NCI-H187 (cell line): ENCODE results near the gene MST1.

ENCODE experiments used
- DNase-seq, 2 experiments: peaks; one replicate each; lab custom pipeline; 2025; lab: John Stamatoyannopoulos, UW

Gene MST1

GRCh38 chr3:49656541-49657112 is 32.6 kb downstream of the MST1 start:
- no peak for DNase-seq

DNA sequence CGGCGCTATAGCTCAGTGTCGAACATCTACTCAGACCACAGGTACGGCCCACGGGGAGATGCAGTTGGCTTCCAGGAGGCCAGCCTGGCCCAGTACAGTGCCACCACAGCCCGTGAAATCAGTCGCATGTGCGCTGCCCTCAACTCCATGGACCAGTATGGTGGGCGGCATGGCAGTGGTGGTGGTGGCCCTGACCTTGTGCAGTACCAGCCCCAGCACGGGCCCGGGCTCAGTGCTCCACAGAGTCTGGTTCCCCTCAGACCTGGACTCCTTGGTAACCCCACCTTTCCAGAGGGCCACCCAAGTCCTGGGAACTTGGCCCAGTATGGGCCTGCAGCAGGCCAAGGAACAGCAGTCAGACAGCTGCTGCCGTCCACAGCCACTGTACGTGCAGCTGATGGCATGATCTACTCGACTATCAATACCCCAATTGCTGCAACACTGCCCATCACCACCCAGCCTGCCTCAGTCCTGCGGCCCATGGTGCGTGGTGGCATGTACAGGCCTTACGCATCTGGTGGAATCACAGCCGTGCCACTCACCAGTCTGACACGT is 33.5 kb downstream of the MST1 start:
- no peak for DNase-seq

DNA sequence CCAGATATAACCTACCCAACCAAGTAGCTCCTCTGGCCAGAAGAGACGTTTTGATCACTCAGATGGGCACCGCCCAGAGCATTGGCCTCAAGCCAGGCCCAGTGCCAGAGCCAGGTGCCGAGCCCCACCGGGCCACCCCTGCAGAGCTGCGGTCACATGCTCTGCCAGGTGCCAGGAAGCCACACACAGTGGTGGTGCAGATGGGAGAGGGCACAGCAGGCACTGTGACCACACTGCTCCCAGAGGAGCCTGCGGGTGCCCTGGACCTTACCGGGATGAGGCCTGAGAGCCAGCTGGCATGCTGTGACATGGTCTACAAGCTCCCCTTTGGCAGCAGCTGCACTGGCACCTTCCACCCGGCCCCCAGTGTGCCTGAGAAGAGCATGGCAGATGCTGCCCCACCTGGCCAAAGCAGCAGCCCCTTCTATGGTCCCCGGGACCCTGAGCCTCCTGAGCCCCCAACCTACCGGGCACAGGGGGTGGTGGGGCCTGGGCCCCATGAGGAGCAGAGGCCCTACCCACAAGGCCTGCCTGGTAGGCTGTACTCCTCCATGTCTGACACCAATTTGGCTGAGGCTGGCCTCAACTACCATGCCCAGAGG is 34.2 kb downstream of the MST1 start:
- no peak for DNase-seq

- no peak for DNase-seq
Observed at GRCh38 chr3:49654176-49654825, 35.0 kb downstream of the MST1 start.

DNA sequence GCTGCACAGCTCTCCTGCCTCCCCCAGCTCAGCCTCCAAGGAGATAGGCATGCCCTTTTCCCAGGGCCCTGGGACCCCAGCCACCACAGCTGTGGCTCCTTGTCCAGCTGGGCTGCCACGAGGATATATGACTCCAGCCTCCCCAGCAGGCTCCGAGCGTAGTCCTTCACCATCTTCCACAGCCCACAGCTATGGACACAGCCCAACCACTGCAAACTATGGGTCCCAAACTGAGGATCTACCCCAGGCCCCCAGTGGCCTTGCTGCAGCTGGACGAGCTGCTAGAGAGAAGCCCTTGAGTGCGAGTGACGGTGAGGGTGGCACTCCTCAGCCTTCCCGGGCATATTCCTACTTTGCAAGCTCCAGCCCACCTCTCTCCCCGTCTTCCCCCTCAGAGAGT is 35.7 kb downstream of the MST1 start:
- no peak for DNase-seq

- DNase-seq: no peak
Observed at GRCh38 chr3:49652903-49653415, 36.3 kb downstream of the MST1 start.

GRCh38 chr3:49652218-49652902 is 36.9 kb downstream of the MST1 start:
- DNase-seq: no peak

DNA sequence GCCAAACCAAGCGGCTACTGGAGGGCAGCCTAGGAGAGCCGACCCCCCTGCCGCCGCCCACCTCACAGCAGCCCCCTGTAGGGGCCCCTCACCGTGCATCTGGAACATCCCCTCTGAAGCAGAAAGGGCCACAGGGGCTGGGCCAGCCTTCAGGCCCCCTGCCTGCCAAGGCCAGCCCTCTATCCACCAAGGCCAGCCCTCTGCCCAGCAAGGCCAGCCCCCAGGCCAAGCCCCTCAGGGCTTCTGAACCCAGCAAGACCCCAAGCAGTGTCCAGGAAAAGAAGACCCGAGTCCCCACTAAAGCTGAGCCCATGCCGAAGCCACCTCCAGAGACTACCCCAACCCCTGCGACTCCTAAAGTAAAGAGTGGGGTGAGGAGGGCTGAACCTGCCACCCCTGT is 38.6 kb downstream of the MST1 start:
- no peak for DNase-seq

GRCh38 chr3:49650177-49650576 is 39.1 kb downstream of the MST1 start:
- DNase-seq: no peak

DNA sequence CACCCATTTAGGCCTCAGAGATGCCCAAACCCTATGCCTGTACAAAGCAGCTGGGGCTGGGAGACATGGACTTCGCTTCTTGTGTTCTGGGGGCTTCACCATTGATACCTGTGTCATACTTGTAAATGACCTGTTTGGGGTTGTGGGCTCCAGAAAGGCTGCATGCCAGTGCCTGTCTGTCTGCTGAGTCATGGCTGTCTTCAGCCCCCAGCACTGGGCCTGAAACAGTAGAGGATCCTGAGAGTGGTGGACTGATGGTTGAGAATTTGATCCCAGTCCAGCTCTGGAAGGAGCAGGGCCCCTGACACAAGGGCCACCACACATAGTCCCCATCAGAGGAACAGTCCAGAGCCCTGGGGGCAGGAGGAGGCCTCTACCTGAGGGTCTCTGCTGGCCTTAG is 39.7 kb downstream of the MST1 start:
- DNase-seq: no peak

DNA sequence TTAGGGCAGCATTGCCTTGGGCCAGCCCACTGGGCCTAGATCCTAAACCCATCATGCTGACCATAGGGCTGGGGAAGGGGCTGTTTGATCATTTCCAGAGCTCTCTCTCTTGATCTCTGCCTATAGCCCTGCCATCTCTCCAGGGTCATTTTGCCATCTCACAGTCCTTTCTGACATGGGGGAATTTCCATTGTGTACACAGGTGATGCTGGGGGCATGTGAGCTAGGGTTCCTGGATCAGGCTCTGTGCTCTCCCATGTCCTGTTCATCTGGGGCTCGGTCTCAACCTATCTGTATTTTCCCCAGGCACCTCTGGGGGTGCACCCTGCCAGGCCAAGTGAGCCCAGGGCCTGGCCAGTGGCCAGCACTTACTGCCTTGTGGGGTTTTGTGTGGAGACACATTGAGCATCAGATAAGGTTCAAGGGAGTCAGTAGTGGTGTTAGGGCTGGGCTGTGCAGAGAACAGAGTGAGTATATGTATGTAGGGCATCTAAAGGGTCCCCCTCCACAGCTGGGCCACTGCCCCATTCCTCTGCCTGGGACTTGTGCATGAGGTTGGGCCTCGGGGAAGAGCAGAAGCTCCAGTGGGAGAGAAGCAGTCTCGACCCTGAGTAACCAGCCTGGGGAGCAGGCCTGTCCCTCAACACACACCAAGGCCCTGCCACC is 40.8 kb downstream of the MST1 start:
- DNase-seq: no peak

DNA sequence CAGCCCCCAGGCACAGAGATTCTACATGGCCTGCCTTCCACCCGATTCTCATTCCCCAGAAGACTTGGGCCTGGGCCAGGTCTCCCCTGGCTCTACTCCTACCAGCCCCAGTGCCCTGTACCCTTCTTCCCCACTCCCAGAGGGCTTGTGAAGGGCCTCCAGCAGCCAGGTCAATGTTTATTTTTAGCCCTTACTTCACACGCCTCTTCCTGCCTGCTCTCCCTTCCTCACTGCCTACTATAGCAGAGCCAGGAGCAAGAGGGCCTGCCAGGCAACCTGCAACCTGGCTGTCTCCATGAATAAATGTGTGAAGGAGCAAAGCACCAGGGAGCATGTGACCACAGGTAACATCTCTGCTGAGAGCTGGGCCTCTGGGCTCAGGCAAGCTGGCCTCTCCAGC is 41.5 kb downstream of the MST1 start:
- no peak for DNase-seq

DNA sequence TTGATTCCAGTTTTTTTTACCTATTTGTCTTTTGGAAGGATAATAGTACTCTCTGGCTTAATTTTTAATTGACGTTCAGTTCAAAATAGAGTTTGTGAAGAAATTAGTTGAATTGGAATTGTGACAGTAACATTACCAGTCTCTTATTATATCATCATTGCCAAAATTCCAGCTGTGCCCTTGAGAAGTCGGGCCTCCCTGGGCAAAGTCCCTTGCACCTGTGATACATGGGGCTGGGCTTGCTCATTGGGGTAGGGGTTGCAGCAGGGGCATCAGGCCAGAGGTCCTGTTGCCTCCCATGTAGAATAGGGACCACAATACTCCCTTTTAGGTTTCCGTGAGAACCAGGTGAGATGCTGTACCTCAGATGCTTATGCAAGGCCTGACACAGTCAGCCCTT is 43.0 kb downstream of the MST1 start:
- no peak for DNase-seq

DNA sequence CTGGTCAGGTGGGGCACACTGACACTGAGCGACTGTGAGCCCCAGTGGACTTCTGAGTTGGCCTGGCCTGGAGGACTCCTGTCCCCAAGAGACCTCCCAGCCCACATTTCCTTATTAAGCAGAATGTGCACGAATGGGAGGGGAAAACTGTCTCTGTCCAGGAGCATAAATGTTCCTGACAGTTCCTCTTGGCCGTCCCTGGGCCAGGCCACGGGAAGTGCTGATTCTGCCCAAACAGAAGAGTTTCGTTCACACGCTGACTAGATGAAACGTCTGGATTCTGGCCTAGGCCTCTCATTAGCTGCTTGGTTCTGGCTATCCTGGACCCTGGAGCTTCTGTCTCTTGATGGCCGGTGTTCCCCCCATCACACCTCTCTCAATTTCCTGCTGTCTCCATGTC is 44.6 kb downstream of the MST1 start:
- DNase-seq: no peak

- no peak for DNase-seq
Observed at GRCh38 chr3:49642708-49643145, 46.5 kb downstream of the MST1 start.

DNA sequence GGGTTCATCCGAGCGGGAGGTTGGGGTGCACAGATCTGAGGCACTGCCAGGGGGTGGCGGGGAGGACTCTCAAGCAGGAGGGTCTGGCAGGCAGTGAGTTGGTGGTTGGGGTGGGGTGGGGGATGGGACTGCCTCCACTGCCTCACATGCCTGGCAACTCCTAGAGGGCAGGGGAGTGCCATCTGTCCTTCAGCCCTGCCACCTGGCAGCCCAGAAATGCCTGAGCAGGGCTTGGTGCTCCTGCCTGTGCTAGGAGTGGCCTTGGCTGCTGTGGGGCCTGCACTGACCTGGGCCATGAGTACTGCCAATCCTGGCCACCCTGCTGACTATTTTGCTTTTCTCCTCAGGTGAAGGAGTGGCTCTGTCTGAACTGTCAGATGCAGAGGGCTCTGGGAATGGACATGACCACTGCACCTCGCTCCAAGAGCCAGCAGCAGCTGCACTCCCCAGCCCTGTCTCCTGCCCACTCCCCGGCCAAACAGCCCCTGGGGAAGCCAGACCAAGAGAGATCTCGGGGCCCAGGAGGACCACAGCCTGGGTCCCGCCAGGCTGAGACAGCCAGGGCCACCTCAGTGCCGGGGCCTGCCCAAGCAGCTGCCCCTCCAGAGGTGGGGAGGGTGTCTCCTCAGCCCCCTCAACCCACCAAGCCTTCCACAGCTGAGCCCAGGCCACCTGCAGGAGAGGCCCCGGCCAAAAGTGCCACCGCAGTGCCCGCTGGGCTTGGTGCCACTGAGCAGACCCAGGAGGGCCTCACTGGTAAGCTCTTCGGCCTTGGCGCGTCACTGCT is 47.2 kb downstream of the MST1 start:
- DNase-seq: no peak

- no peak for DNase-seq
Observed at GRCh38 chr3:49641292-49641691, 48.0 kb downstream of the MST1 start.

DNA sequence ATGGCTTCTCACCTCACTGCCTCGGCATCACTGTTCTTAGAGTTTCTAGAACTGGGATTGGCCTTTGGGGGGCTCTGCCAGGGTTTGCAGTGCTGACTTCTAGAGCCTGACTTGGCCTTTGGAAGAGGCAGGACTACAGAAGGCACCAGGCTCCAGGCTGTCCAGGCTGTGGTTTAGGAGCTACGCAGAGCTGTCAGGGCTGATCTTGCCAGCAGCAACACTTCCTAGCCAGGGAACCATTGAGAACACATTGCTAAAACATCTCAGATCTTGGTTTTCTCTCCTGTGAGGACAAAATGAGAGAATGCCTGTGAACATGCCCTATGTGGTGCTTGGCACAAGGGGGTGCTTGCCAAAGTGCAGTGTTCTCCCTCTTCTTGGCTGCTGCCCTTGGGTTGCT is 49.7 kb downstream of the MST1 start:
- no peak for DNase-seq

DNA sequence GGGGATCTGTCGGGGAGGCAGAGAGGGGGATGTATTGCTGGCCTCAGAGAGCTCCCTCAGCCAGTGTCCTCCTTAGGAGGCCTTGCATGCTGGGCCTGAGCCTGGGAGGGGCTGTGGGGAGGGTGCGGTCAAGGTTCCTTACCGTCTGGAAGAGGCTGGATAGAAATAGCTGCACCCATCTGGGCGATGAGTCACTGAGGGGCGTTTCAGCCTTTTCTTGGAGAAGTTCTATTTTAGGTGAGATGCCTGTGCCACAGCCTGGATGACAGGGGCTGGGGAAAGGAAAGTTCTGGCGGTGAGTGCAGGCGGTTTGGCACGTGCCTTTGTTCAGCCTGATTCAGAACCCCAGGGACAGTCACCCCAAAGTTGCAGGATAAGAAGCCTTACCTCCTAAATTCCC is 50.8 kb downstream of the MST1 start:
- DNase-seq: no peak

- DNase-seq: no peak
Observed at GRCh38 chr3:49636883-49637609, 52.2 kb downstream of the MST1 start.

DNA sequence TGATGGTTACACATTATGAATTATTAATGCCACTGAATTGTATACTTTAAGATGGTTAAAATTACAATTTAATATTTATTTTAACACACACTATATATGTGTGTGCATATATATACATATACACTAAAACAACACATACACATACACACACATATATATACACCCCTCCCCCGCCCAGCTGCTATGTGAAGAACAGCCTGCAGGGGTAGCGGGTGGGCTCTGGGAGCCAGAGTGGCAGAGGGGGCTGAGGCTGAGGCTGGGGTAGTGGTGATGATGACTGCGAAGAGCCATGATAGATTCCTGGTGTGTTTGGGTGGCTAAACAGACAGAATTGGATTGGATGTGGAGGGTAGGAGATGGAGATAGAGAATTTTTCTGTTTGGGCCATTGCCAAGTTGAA is 54.5 kb downstream of the MST1 start:
- DNase-seq: no peak
